Activated CD4-positive, alpha-beta memory T cell treated with anti-CD3 and anti-CD28 coated beads for 36 hours (primary cell): ENCODE results near the gene HELZ2. TPM values are rescaled to one million over a fixed set of nuclear protein-coding genes. Genes with fewer than 3 reads are reported as not detected.
"Not testable (repeated sequence)": the region's sequence is repeated elsewhere in the genome, so short reads cannot be mapped to it uniquely, and the experiment has no call there.

Experiments
- CTCF ChIA-PET: fragments of 350-600 bp; sonication (Branson Sonifier 250); formaldehyde crosslinking; loops from one replicate; lab custom pipeline; 2021; ENCODE audit warnings: antibody characterized with exemption, inconsistent platforms; lab: Charles Lee
- POLR2A ChIA-PET: fragments of 350-600 bp; sonication (Branson Sonifier 250); formaldehyde crosslinking; loops from one replicate; lab custom pipeline; 2021; ENCODE audit warnings: antibody characterized with exemption; lab: Charles Lee
- DNase-seq: peaks from one replicate; pipeline ENCODE4 v3.0.0-alpha.2; 2020
- H3K27ac Mint-ChIP-seq: one replicate; pipeline ENCODE4 v1.8.0; 2021; ENCODE audit warnings: mixed read lengths
- H3K27me3 Mint-ChIP-seq: one replicate; pipeline ENCODE4 v1.8.0; 2021; ENCODE audit warnings: mixed read lengths
- H3K36me3 Mint-ChIP-seq: one replicate; pipeline ENCODE4 v1.8.0; 2021; ENCODE audit warnings: mixed read lengths
- H3K4me1 Mint-ChIP-seq: one replicate; pipeline ENCODE4 v1.8.0; 2021; ENCODE audit warnings: low read depth, mixed read lengths
- H3K4me3 Mint-ChIP-seq: one replicate; pipeline ENCODE4 v1.8.0; 2021; ENCODE audit warnings: mild to moderate bottlenecking, mixed read lengths
- H3K9me3 Mint-ChIP-seq: one replicate; pipeline ENCODE4 v1.8.0; 2021; ENCODE audit warnings: mixed read lengths
- intact Hi-C: fragments of 100-400 bp; cut with micrococcal nuclease; formaldehyde crosslinking; loops from one replicate; pipeline ENCODE4 v1.15.1; 2023
- total RNA-seq, 2 experiments: library from RNA; stranded (reverse); gene quantifications; one replicate each; pipeline ENCODE4 v1.2.3, GENCODE V29; 2021

HELZ2 gene
- total RNA-seq, 2 experiments from 2014 or later, result 28.5 to 32.2 TPM

- no peak overlapping the region for H3K27ac Mint-ChIP-seq
- H3K9me3 Mint-ChIP-seq, result no peaks in the 10 kb centered on the region
- H3K36me3 Mint-ChIP-seq, result no peaks in the 10 kb centered on the region
- no peak for DNase-seq
- POLR2A ChIA-PET, result no interaction called here
- H3K4me1 Mint-ChIP-seq, result peaks cover 13% of the 10 kb centered on the region
- intact Hi-C loops, result no loop called here
- CTCF ChIA-PET, result interaction anchor here (1.2 kb wide), 1 partner anchor 69 kb away, joined by 3 read pairs; no protein-coding TSS in a partner anchor
- peak overlapping the region; percentile 73 for H3K4me3 Mint-ChIP-seq
- H3K27me3 Mint-ChIP-seq, result peaks cover 4% of the 10 kb centered on the region
These were observed 1.0 kb downstream of the HELZ2 start for GRCh38 chr20:63572788-63573646.

GRCh38 chr20:63572071-63572787 is 1.8 kb downstream of the HELZ2 start:
- H3K36me3 Mint-ChIP-seq, result no peaks in the 10 kb centered on the region
- ChIA-PET POLR2A (no interaction called here), CTCF (interaction anchor here (1.2 kb wide), 1 partner anchor 69 kb away, joined by 3 read pairs; no protein-coding TSS in a partner anchor)
- peaks cover 4% of the 10 kb centered on the region for H3K27me3 Mint-ChIP-seq
- H3K9me3 Mint-ChIP-seq, result no peaks in the 10 kb centered on the region
- no peak for DNase-seq
- no peak overlapping the region for H3K27ac Mint-ChIP-seq
- peaks cover 21% of the 10 kb centered on the region for H3K4me1 Mint-ChIP-seq
- intact Hi-C loops, result no loop called here
- no peak overlapping the region for H3K4me3 Mint-ChIP-seq

- POLR2A ChIA-PET, result interaction anchor here (0.7 kb wide), 1 partner anchor 295 kb away, joined by 3 read pairs; no protein-coding TSS in a partner anchor
These were observed 3.0 kb downstream of the HELZ2 start for GRCh38 chr20:63571087-63571478.

GRCh38 chr20:63570281-63571086 is 3.6 kb downstream of the HELZ2 start:
- intact Hi-C loops, result no loop called here
- CTCF ChIA-PET, result no interaction called here

More at GRCh38 chr20:63571087-63571478, 3.0 kb downstream of the HELZ2 start:
- DNase-seq, CTCF ChIA-PET, intact Hi-C loops, H3K4me3 Mint-ChIP-seq, H3K36me3 Mint-ChIP-seq, H3K27me3 Mint-ChIP-seq, H3K9me3 Mint-ChIP-seq, H3K27ac Mint-ChIP-seq: not testable (repeated sequence)
- peaks cover 25% of the 10 kb centered on the region for H3K4me1 Mint-ChIP-seq

DNA sequence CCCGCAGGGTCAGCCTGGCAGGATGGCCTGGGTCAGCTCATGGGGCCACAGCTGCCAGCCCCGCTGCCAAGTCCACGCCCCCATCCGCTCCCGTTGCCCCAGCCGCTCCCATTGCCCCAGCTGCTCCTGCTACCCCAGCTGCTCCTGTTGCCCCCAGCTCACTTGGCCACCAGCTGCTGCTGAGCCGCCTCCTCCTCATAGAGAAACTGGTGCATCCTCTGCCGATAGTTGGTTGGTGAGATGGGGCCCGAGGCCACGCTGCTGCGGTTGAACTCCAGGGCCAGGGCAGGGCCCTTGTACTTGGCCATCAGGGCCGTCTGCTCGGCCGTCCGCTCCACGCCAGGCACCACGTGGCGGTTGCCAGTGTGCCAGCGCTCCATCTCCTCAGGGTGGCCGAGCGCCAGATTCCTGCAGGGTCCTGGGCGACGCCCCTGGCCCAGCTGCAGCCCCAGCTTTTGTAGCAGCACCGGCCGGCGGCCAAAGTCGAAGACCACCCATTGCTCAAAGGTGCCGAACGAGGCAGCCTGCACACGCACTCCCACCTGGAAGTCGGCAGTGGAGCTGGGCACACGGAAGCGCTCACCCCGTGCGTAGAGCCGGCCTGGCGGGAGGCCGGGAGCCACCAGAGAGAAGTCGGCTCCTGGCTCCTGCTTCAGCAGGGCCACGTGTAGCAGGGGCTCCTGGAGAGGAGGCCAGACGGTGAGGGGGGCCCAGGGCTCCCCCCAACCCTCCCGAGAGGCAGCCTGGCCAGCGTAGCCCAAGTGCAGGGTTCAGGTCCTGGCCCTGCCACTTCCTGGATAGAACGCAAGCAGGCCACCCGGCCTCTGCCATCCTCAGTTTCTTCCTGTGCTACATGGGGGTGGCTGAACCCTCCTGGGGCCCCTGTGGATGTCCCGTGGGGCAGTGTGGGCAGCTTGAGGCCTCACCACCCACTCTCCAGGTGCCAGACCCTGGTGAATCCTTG is 4.8 kb downstream of the HELZ2 start:
- DNase-seq, result no peak
- Mint-ChIP-seq H3K4me3 (no peak overlapping the region), H3K27me3 (peaks cover 2% of the 10 kb centered on the region), H3K4me1 (peaks cover 25% of the 10 kb centered on the region), H3K9me3 (no peaks in the 10 kb centered on the region), H3K36me3 (no peaks in the 10 kb centered on the region), H3K27ac (no peak overlapping the region)
- intact Hi-C loops, result no loop called here
- CTCF ChIA-PET, result interaction anchor here (0.6 to 2.1 kb wide), 4 partner anchors 22 to 307 kb away, joined by 3 to 11 read pairs (median 6); partner anchors contain the start of gene PTK6
- POLR2A ChIA-PET, result interaction anchor here (0.9 to 1.9 kb wide), 2 partner anchors 17 to 59 kb away, joined by 4 read pairs; no protein-coding TSS in a partner anchor

More at GRCh38 chr20:63570281-63571086, 3.6 kb downstream of the HELZ2 start:
- H3K27ac Mint-ChIP-seq, result no peak overlapping the region
- H3K27me3 Mint-ChIP-seq, result peaks cover 2% of the 10 kb centered on the region
- no peak overlapping the region for H3K4me3 Mint-ChIP-seq
- DNase-seq, result no peak
- H3K4me1 Mint-ChIP-seq, result peaks cover 25% of the 10 kb centered on the region
- no peaks in the 10 kb centered on the region for H3K36me3 Mint-ChIP-seq
- H3K9me3 Mint-ChIP-seq, result no peaks in the 10 kb centered on the region
- POLR2A ChIA-PET, result interaction anchor here (0.7 kb wide), 1 partner anchor 296 kb away, joined by 3 read pairs; no protein-coding TSS in a partner anchor

DNA sequence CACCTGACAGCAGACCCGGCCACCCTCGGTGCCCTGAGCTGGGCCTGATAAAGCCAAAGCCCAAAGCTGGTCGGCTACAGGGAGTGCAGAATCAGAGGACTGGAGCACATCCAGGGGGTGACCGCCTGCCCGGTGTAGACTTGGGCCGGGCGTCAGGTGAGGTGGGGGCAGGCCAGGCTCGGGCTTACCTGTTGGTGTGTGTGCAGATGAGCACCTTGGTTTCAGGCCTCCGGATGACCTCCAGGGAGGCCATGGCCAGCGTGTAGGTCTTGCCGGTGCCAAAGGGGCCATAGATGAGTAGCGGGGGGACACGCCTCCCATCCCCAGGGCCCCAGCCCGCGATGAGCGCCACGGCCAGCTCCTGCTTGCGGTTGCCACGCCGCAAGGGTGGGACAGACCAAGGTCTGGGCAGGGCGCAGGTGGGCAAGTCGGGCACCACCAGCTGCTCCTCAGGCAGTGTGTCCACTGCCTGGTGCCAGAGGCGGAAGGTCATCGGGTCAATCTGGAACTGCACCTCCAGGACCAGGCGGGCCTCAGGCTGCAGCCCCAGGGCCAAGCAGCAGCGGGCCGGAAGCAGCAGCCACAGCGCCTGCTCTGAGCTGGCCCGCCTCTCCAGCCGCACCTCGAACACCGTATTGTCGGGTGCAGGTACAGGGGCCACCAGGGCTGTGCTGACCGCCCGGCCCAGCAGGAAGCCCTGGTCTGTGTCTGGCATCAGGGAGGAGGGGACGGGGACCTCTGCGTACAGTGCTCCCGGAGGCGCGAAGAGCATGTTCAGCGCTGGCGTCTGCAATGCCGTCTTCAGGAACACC is 5.7 kb downstream of the HELZ2 start:
- Mint-ChIP-seq H3K4me3 (peak overlapping the region; percentile 45), H3K27ac (no peak overlapping the region), H3K36me3 (no peaks in the 10 kb centered on the region), H3K9me3 (no peaks in the 10 kb centered on the region), H3K27me3 (peaks cover 2% of the 10 kb centered on the region), H3K4me1 (peaks cover 25% of the 10 kb centered on the region)
- ChIA-PET POLR2A (interaction anchor here (0.7 to 1.9 kb wide), 3 partner anchors 18 to 146 kb away, joined by 3 to 4 read pairs (median 4); no protein-coding TSS in a partner anchor), CTCF (interaction anchor here (0.6 to 2.1 kb wide), 6 partner anchors 31 to 471 kb away, joined by 3 to 11 read pairs (median 4); partner anchors contain the start of genes PTK6 and RTEL1)
- intact Hi-C loops, result no loop called here
- DNase-seq, result no peak

- no peaks in the 10 kb centered on the region for H3K36me3 Mint-ChIP-seq
- intact Hi-C loops, result no loop called here
These were observed 6.5 kb downstream of the HELZ2 start for GRCh38 chr20:63567386-63568169.

GRCh38 chr20:63567136-63567385 is 7.0 kb downstream of the HELZ2 start:
- H3K9me3 Mint-ChIP-seq, result no peaks in the 10 kb centered on the region
- H3K4me3 Mint-ChIP-seq, result no peak overlapping the region

More at GRCh38 chr20:63567386-63568169, 6.5 kb downstream of the HELZ2 start:
- peak overlapping the region; percentile 42 for H3K27ac Mint-ChIP-seq
- POLR2A ChIA-PET, result interaction anchor here (0.6 to 1.9 kb wide), 4 partner anchors 19 to 147 kb away, joined by 3 to 4 read pairs (median 4); no protein-coding TSS in a partner anchor
- H3K4me1 Mint-ChIP-seq, result peaks cover 25% of the 10 kb centered on the region
- CTCF ChIA-PET, result interaction anchor here (0.9 to 2.1 kb wide), 6 partner anchors 24 to 471 kb away, joined by 3 to 11 read pairs (median 4); partner anchors contain the start of genes PTK6 and RTEL1
- no peaks in the 10 kb centered on the region for H3K9me3 Mint-ChIP-seq
- H3K4me3 Mint-ChIP-seq, result peak overlapping the region; percentile 45
- H3K27me3 Mint-ChIP-seq, result peaks cover 2% of the 10 kb centered on the region
- DNase-seq, result peak; percentile 80

GRCh38 chr20:63566395-63567135 is 7.5 kb downstream of the HELZ2 start:
- Mint-ChIP-seq H3K36me3 (no peaks in the 10 kb centered on the region), H3K4me3 (no peak overlapping the region), H3K4me1 (peaks cover 25% of the 10 kb centered on the region), H3K27me3 (peaks cover 2% of the 10 kb centered on the region), H3K9me3 (no peaks in the 10 kb centered on the region), H3K27ac (no peak overlapping the region)
- ChIA-PET POLR2A (interaction anchor here (0.6 to 0.7 kb wide), 2 partner anchors 29 to 90 kb away, joined by 3 read pairs; no protein-coding TSS in a partner anchor), CTCF (interaction anchor here (0.9 to 2.1 kb wide), 2 partner anchors 23 to 29 kb away, joined by 3 to 11 read pairs; partner anchors contain the start of gene PTK6)
- no peak for DNase-seq
- intact Hi-C loops, result no loop called here

More at GRCh38 chr20:63567136-63567385, 7.0 kb downstream of the HELZ2 start:
- POLR2A ChIA-PET, result interaction anchor here (0.6 kb wide), 1 partner anchor 91 kb away, joined by 3 read pairs; no protein-coding TSS in a partner anchor
- Mint-ChIP-seq H3K36me3 (no peaks in the 10 kb centered on the region), H3K4me1 (peaks cover 25% of the 10 kb centered on the region), H3K27me3 (peaks cover 2% of the 10 kb centered on the region), H3K27ac (no peak overlapping the region)
- intact Hi-C loops, result no loop called here
- CTCF ChIA-PET, result interaction anchor here (0.9 to 2.1 kb wide), 5 partner anchors 24 to 472 kb away, joined by 3 to 11 read pairs (median 4); partner anchors contain the start of genes PTK6 and RTEL1
- no peak for DNase-seq
